Measurements from ENCODE around the gene PRSS56.

PRSS56 gene

DNA sequence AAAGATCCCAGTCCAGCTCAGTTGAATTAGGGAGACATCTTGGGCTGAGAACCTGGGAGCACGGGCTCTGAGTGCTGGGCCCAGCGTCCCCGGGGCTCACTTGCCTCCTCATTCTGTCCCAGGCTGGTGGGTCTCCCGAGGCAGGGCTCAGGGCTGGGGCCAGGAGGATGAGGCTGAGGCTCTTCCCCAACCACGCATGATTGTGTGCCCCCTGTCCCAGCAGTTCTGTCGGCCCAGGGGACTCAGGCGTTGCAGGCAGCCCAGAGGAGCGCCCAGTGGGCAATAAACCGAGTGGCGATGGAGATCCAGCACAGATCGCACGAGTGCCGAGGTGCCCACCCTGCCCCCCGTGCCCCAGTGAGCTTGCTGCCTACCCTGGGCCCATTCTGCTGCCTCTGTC lies 910 bp downstream of the PRSS56 start:
- H3K27ac Mint-ChIP-seq = no peak overlapping the region
- peaks cover 30% of the 10 kb centered on the region for H3K4me1 Mint-ChIP-seq
- no peak overlapping the region for H3K4me3 Mint-ChIP-seq
- H3K27me3 Mint-ChIP-seq (ENCODE audit: low read depth) = peaks cover 63% of the 10 kb centered on the region
- no peaks in the 10 kb centered on the region for H3K9me3 Mint-ChIP-seq
- H3K36me3 Mint-ChIP-seq (ENCODE audit: low read depth) = no peaks in the 10 kb centered on the region
- TF ChIP-seq, protein P1, sequence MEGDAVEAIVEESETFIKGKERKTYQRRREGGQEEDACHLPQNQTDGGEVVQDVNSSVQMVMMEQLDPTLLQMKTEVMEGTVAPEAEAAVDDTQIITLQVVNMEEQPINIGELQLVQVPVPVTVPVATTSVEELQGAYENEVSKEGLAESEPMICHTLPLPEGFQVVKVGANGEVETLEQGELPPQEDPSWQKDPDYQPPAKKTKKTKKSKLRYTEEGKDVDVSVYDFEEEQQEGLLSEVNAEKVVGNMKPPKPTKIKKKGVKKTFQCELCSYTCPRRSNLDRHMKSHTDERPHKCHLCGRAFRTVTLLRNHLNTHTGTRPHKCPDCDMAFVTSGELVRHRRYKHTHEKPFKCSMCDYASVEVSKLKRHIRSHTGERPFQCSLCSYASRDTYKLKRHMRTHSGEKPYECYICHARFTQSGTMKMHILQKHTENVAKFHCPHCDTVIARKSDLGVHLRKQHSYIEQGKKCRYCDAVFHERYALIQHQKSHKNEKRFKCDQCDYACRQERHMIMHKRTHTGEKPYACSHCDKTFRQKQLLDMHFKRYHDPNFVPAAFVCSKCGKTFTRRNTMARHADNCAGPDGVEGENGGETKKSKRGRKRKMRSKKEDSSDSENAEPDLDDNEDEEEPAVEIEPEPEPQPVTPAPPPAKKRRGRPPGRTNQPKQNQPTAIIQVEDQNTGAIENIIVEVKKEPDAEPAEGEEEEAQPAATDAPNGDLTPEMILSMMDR (IDR thresholded peaks at IDR 0.05; ENCODE audit: unreplicated experiment in 3 of 3) = no peak

DNA sequence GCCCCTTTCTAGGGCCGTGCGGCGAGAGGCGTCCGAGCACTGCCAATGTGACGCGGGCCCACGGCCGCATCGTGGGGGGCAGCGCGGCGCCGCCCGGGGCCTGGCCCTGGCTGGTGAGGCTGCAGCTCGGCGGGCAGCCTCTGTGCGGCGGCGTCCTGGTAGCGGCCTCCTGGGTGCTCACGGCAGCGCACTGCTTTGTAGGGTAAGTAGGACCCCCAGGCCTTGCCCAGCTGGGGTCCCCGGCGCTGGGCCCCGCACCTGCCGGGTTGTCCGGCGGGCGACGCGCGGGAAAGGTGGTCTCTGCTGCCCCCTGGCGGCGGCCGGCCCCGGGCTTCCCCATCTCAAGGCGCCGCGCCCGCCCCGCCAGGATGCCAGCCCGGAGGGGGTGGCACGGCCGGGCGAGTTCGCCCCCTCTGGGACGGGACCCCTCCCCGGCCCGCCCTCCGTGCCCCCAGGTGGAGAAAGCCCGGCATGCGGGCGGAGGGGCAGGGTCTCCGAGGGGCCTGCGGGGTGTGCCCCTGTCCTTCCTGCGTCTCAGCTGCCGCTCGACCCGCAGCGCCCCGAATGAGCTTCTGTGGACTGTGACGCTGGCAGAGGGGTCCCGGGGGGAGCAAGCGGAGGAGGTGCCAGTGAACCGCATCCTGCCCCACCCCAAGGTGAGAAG lies 1.9 kb downstream of the PRSS56 start:
- Mint-ChIP-seq H3K4me1 (peaks cover 27% of the 10 kb centered on the region), H3K27ac (no peak overlapping the region), H3K27me3 (ENCODE audit: low read depth) (peaks cover 60% of the 10 kb centered on the region), H3K9me3 (no peaks in the 10 kb centered on the region), H3K4me3 (no peak overlapping the region), H3K36me3 (ENCODE audit: low read depth) (no peaks in the 10 kb centered on the region)
- TF ChIP-seq, protein P1 (IDR thresholded peaks at IDR 0.05; ENCODE audit: unreplicated experiment in 3 of 3) = peak; percentile 94 to 98 (median 97)

DNA sequence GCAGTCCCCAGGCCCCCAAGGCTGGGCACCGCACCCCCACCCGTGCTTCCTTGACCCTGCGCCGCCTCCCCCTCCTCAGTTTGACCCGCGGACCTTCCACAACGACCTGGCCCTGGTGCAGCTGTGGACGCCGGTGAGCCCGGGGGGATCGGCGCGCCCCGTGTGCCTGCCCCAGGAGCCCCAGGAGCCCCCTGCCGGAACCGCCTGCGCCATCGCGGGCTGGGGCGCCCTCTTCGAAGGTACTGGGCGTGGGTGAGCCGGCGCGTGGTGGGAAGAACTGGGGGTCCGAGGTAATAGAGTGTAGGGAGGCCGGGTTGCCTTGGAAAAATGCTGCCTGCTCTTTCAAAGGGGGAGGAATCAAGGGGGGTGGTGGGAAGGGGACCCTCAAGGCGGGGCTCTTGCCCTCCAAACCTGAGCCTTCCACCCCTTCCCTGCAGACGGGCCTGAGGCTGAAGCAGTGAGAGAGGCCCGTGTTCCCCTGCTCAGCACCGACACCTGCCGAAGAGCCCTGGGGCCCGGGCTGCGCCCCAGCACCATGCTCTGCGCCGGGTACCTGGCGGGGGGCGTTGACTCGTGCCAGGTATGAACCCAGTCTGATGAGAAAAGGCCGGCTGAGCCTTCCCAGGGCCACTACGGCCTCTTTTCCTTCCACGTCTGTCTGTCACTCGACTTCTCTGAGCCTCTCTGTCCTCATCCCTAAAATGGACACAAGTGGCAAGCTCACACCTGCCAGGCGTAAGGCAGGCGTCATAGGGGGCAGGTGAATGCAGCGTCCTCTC lies 2.6 kb downstream of the PRSS56 start:
- peak overlapping the region in 2 of 3 experiments; percentile 30 to 50 for H3K4me3 Mint-ChIP-seq
- TF ChIP-seq, protein P1 (IDR thresholded peaks at IDR 0.05; ENCODE audit: unreplicated experiment in 3 of 3) = no peak
- no peaks in the 10 kb centered on the region for H3K9me3 Mint-ChIP-seq
- no peak overlapping the region for H3K27ac Mint-ChIP-seq
- no peaks in the 10 kb centered on the region for H3K36me3 Mint-ChIP-seq (ENCODE audit: low read depth)
- H3K4me1 Mint-ChIP-seq = peaks cover 28% of the 10 kb centered on the region
- H3K27me3 Mint-ChIP-seq (ENCODE audit: low read depth) = peaks cover 65% of the 10 kb centered on the region

DNA sequence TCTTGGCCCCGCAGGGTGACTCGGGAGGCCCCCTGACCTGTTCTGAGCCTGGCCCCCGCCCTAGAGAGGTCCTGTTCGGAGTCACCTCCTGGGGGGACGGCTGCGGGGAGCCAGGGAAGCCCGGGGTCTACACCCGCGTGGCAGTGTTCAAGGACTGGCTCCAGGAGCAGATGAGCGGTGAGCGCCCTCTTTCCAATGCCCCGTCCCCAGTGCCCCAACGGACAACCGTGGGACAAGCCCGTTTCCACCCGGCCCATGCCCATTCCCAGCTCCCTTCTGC lies 3.2 kb downstream of the PRSS56 start:
- Mint-ChIP-seq H3K4me3 (peak overlapping the region in 1 of 3 experiments; percentile 50), H3K4me1 (peaks cover 32% of the 10 kb centered on the region), H3K27ac (no peak overlapping the region), H3K36me3 (ENCODE audit: low read depth) (no peaks in the 10 kb centered on the region), H3K9me3 (no peaks in the 10 kb centered on the region), H3K27me3 (ENCODE audit: low read depth) (peaks cover 62% of the 10 kb centered on the region)
- TF ChIP-seq, protein P1 (IDR thresholded peaks at IDR 0.05; ENCODE audit: unreplicated experiment in 3 of 3) = no peak

DNA sequence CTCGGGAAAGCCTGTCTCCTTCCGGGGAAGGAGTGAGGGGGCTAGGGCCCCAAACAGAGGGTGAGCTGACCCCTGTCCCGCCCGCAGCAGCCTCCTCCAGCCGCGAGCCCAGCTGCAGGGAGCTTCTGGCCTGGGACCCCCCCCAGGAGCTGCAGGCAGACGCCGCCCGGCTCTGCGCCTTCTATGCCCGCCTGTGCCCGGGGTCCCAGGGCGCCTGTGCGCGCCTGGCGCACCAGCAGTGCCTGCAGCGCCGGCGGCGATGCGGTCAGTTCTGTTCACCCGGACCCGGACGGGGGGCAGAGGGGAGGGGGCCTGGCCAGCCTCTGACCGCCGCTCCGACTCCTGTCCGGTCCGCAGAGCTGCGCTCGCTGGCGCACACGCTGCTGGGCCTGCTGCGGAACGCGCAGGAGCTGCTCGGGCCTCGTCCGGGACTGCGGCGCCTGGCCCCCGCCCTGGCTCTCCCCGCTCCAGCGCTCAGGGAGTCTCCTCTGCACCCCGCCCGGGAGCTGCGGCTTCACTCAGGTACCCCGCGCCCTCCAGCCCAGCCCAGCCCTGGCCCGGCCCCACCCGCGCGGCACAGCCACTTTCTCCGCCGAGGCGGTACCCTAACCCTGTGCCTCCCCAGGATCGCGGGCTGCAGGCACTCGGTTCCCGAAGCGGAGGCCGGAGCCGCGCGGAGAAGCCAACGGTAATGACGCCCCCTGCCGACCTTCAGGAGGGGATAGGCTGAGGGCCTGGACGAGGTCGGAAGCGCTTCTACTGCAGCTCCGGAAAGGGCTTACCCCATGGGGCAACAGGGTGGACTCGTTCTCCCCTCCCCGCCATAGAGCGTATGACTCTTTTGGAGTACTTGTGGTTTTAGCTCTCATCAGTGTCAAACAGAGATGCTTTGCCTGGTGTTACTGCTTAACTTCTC lies 3.8 kb downstream of the PRSS56 start:
- peaks cover 62% of the 10 kb centered on the region for H3K27me3 Mint-ChIP-seq (ENCODE audit: low read depth)

More for the DNA sequence above, 3.8 kb downstream of the PRSS56 start:
- H3K36me3 Mint-ChIP-seq (ENCODE audit: low read depth) = no peaks in the 10 kb centered on the region
- H3K4me3 Mint-ChIP-seq = peak overlapping the region; percentile 66 to 73 (median 71)
- H3K27ac Mint-ChIP-seq = peak overlapping the region in 2 of 3 experiments; percentile 28 to 52
- TF ChIP-seq, protein P1 (IDR thresholded peaks at IDR 0.05; ENCODE audit: unreplicated experiment in 3 of 3) = peak; percentile 17 to 39 (median 32)
- no peaks in the 10 kb centered on the region for H3K9me3 Mint-ChIP-seq
- H3K4me1 Mint-ChIP-seq = peaks cover 33% of the 10 kb centered on the region
